GM12873 (cell line): ENCODE measurements around the gene ATP10A.

ENCODE experiments used
- CTCF ChIP-seq: IDR thresholded peaks from 2 replicates; pipeline ENCODE4 v1.5.1; 2012; ENCODE audit warnings: low read depth, mild to moderate bottlenecking, moderate library complexity, low read length, control low read depth; ENCODE audit not compliant: insufficient read depth; ENCODE audit errors: missing control alignments

Gene ATP10A

GRCh38 chr15:25863111-25863967, at the start of gene ATP10A:
Gene ATP10A (minus strand): TSS chr15:25863327. CDS start chr15:25863096, 231 bp downstream.
- no peak for TF ChIP-seq CTCF

- no peak for TF ChIP-seq CTCF
These were observed 48.9 kb upstream of the ATP10A start for GRCh38 chr15:25912035-25912434.

GRCh38 chr15:25910832-25911231, 47.7 kb upstream of the ATP10A start:
- no peak for TF ChIP-seq CTCF

GRCh38 chr15:25909806-25910205, 46.7 kb upstream of the ATP10A start:
- no peak for TF ChIP-seq CTCF

- no peak for TF ChIP-seq CTCF
These were observed 46.2 kb upstream of the ATP10A start for GRCh38 chr15:25909325-25909724.

- TF ChIP-seq CTCF: no peak
These were observed 42.0 kb upstream of the ATP10A start for GRCh38 chr15:25905140-25905539.

GRCh38 chr15:25903024-25903581, 40.0 kb upstream of the ATP10A start:
- no peak for TF ChIP-seq CTCF
